ENCODE data around the gene NAV2. TPM values are rescaled to one million over a fixed set of nuclear protein-coding genes. Genes with fewer than 3 reads are reported as not detected.
A peak's percentile ranks its signal among the peaks of the same experiment; 100 is the strongest.

The NAV2 gene
- total RNA-seq, 1 donor from 2014 or later: 44.8 TPM

DNA sequence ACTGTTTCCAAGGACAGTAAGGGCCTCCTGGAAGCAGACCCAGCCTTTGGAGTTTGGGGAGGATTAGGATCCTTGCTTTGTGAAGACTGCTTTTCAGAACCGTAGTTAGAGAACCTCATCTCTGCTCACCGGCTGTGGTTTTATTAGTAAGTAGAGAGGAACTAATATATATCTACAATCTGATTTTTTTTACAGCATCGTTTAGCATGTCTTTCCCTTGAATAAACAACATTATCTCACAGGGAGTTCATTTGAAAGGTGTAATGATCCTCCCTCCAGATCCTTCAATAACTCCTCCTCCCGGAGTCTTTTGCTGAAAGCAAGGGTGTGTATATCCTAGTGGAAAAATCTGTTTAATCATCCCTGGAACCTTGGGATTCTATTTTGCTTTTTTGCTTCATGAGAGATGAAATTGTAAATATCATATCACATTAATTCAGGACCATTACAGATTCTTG is 314.9 kb downstream of the NAV2 start:
- Histone ChIP-seq H3K4me3 (no peak overlapping the region), H3K27ac (no peak overlapping the region), H3K27me3 (no peaks in the 10 kb centered on the region), H3K9me3 (no peaks in the 10 kb centered on the region), H3K36me3 (no peaks in the 10 kb centered on the region), H3K4me1 (peaks cover 3% of the 10 kb centered on the region)
- ATAC-seq: no peak
- TF ChIP-seq, protein P1, sequence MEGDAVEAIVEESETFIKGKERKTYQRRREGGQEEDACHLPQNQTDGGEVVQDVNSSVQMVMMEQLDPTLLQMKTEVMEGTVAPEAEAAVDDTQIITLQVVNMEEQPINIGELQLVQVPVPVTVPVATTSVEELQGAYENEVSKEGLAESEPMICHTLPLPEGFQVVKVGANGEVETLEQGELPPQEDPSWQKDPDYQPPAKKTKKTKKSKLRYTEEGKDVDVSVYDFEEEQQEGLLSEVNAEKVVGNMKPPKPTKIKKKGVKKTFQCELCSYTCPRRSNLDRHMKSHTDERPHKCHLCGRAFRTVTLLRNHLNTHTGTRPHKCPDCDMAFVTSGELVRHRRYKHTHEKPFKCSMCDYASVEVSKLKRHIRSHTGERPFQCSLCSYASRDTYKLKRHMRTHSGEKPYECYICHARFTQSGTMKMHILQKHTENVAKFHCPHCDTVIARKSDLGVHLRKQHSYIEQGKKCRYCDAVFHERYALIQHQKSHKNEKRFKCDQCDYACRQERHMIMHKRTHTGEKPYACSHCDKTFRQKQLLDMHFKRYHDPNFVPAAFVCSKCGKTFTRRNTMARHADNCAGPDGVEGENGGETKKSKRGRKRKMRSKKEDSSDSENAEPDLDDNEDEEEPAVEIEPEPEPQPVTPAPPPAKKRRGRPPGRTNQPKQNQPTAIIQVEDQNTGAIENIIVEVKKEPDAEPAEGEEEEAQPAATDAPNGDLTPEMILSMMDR (IDR thresholded peaks at IDR 0.05): no peak
- no peak for DNase-seq
- intact Hi-C loops (cut with DNase I): no loop called here

DNA sequence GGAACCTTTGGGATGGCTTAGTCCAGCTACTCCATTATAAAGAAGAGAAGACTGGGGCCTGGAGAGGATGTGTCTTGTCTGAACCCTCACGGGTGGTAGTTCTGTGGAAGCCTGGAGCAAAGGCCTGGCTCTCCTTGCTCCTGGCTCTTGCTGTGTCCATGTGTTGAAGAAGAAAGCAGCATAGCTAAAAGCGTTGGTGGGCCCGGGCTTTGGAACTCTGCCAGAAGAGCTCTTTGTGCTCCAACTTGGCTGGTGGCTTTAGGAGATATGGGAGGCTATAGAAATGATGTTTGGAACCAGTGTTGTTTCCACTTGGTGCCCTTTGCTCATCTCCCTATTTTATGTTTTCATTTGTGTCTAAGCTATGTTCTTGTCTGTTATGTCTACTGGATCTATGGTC is 316.6 kb downstream of the NAV2 start:
- Histone ChIP-seq H3K36me3 (no peaks in the 10 kb centered on the region), H3K4me1 (peaks cover 3% of the 10 kb centered on the region), H3K27ac (no peak overlapping the region), H3K4me3 (no peak overlapping the region), H3K27me3 (no peaks in the 10 kb centered on the region), H3K9me3 (no peaks in the 10 kb centered on the region)
- ATAC-seq (no peak), DNase-seq (no peak)
- intact Hi-C loops (cut with DNase I): no loop called here
- TF ChIP-seq, protein P1 (IDR thresholded peaks at IDR 0.05): no peak

DNA sequence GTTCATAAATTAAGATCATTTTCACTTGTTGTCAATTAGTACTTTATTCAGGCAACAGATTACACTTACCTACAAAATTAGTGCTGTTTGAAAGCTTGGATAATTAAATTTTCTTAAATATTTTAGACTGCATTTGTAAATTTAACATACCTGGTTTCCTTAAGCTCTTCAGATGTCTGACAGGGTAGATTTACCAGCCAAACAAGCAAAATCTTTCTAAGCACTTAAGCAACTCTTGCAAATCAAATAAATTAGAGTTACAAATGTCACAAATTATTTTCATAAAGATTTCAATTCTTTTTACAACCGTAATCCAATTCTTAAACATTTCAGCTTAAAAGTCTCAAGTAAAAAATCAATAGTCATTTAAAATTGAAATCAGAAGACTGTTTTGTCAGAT is 317.8 kb downstream of the NAV2 start:
- DNase-seq (no peak), ATAC-seq (no peak)
- intact Hi-C loops (cut with DNase I): no loop called here
- no peaks in the 10 kb centered on the region for H3K9me3 ChIP-seq
- no peaks in the 10 kb centered on the region for H3K27me3 ChIP-seq
- H3K27ac ChIP-seq: no peak overlapping the region
- TF ChIP-seq, protein P1 (IDR thresholded peaks at IDR 0.05): no peak
- no peaks in the 10 kb centered on the region for H3K36me3 ChIP-seq
- H3K4me1 ChIP-seq: peaks cover 3% of the 10 kb centered on the region
- H3K4me3 ChIP-seq: no peak overlapping the region

DNA sequence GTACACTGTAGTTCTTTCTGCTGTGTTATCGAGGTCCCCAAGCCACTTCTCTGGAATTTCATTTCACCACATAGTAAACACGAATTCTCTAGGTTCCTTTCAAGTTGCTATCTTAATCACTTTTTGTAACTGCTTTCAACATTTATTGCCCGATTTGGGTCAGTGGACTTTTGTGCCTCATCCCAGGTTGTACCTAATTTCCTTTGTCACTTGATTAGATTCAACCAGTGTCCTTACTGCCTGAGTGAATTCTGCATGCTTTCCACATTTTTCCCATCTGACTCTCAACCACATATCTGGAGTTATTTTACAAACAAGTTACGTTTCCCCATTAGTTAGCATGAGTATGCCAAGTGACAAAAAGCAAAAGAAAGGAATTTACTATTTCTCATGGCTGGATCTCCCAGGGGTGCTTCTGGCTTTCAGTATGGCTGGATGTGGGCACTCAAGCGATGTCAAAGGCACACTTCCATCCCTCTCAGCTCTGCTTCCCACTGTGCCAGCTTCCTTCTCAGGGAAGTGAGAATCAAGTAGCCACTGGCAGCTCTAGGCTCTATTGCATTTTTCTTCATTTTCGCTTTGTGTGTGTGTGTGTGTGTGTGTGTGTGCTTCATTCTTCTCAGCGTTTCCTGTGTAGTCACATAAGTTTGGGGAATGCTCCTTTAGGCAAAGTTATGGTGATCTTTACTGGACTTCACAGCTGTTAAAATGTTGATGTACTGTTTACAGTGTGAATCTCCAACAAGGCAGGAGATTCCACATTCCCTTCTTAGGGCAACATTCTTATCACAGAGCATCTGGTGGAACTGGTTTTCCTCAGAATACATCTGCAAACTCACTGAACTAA is 318.7 kb downstream of the NAV2 start:
- ATAC-seq (peak; percentile 14), DNase-seq (no peak)
- Histone ChIP-seq H3K36me3 (no peaks in the 10 kb centered on the region), H3K27ac (no peak overlapping the region), H3K9me3 (no peaks in the 10 kb centered on the region), H3K4me3 (no peak overlapping the region), H3K27me3 (no peaks in the 10 kb centered on the region), H3K4me1 (peaks cover 3% of the 10 kb centered on the region)
- TF ChIP-seq, protein P1 (IDR thresholded peaks at IDR 0.05): no peak
- intact Hi-C loops (cut with DNase I): no loop called here

DNA sequence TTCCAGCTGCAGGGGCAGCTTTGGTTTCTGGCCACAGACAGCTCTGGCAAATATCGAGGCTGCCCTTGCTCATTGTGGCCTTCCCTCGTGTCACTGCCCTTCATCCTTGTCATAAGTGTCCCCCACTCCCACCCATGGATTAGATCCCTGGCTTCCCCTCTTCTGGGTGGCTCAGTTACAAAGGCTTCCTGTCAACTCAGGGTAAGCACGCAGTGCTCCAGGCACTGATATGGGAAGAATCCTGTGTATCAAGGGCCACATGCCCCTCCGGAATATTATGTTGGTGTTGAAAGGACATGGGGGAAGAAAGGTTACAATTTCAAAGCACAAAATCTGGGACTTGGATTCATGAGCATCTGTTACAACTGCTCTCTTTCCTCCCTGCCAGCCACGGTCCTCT is 319.5 kb downstream of the NAV2 start:
- no peak overlapping the region for H3K27ac ChIP-seq
- TF ChIP-seq, protein P1 (IDR thresholded peaks at IDR 0.05): no peak
- no peak for ATAC-seq

More for the DNA sequence above, 319.5 kb downstream of the NAV2 start:
- Histone ChIP-seq H3K9me3 (no peaks in the 10 kb centered on the region), H3K4me1 (peaks cover under 1% of the 10 kb centered on the region), H3K27me3 (no peaks in the 10 kb centered on the region), H3K36me3 (no peaks in the 10 kb centered on the region), H3K4me3 (no peak overlapping the region)
- no peak for DNase-seq
- intact Hi-C loops (cut with DNase I): no loop called here

Measured in upper lobe of right lung (tissue), 1 donor.